GM12878 (cell line): ENCODE results near the gene CD52. TPM values are rescaled to one million over a fixed set of nuclear protein-coding genes. Genes with fewer than 3 reads are reported as not detected.
"Not testable (repeated sequence)": the region's sequence is repeated elsewhere in the genome, so short reads cannot be mapped to it uniquely, and the experiment has no call there.

Experiments
- ATAC-seq: fragments of 200-7000 bp; cut with Tn5 transposase; 3 replicates; pipeline ENCODE4 v1.9.1; 2020; ENCODE audit warnings: mild to moderate bottlenecking, moderate library complexity
- BruUV-seq: library from RNA; stranded (reverse); fragments of 400-500 nt; replicated peaks from 2 replicates; lab custom pipeline; 2021; lab: Mats Ljungman, UMichigan
- CTCF ChIA-PET: fragments of 300-600 bp; sonication (Branson Sonifier 250); formaldehyde crosslinking; extraction: SDS; loops from one replicate; lab custom pipeline; 2021; ENCODE audit warnings: inconsistent platforms; lab: Yijun Ruan, JAX
- POLR2A ChIA-PET: fragments of 350-600 bp; formaldehyde crosslinking; extraction: SDS; loops from one replicate; lab custom pipeline; 2021; ENCODE audit warnings: inconsistent platforms; lab: Charles Lee
- RAD21 ChIA-PET: fragments of 300-600 bp; sonication (Branson Sonifier 250); formaldehyde crosslinking; loops from one replicate; lab custom pipeline; 2023; ENCODE audit warnings: antibody characterized with exemption; ENCODE audit not compliant: unreplicated experiment; lab: Charles Lee
- SMC1A ChIA-PET: fragments of 300-600 bp; sonication (Branson Sonifier 250); formaldehyde crosslinking; loops from one replicate; lab custom pipeline; 2023; ENCODE audit not compliant: unreplicated experiment, uncharacterized antibody; lab: Charles Lee
- DNase-seq: peaks from one replicate; pipeline ENCODE4 v3.0.0-alpha.2; 2011; ENCODE audit warnings: low read depth, low spot score
- FAIRE-seq: peaks from 3 replicates; lab custom pipeline; 2011; peaks lifted over from hg19 to GRCh38; lab: Jason Lieb, UNC
- H2AFZ ChIP-seq: 2 replicates; pipeline ENCODE4 v1.6.0; 2011; ENCODE audit warnings: low read depth, low read length, control low read depth; ENCODE audit not compliant: control insufficient read depth
- H3K27ac ChIP-seq: 2 replicates; pipeline ENCODE4 v1.5.1; 2011; ENCODE audit warnings: control low read depth; ENCODE audit not compliant: control insufficient read depth, insufficient read depth
- H3K27me3 ChIP-seq, 2 experiments: replicated peaks in 1 of 2; 2 replicates each; pipeline versions ENCODE4 v1.6.0 to v1.6.1; 2011; ENCODE audit warnings: low read length in 1 of 2; ENCODE audit not compliant: control insufficient read depth in 2 of 2, insufficient read depth in 2 of 2
- H3K36me3 ChIP-seq, 2 experiments: 2 replicates each; pipeline ENCODE4 v1.5.1; 2011; ENCODE audit warnings: low read length in 1 of 2; ENCODE audit not compliant: control insufficient read depth in 2 of 2, insufficient read depth in 2 of 2
- H3K4me1 ChIP-seq: 2 replicates; pipeline ENCODE4 v1.6.1; 2011; ENCODE audit warnings: mild to moderate bottlenecking, low read length, moderate library complexity, mixed read lengths; ENCODE audit not compliant: control insufficient read depth, insufficient read depth
- H3K4me2 ChIP-seq: 2 replicates; pipeline ENCODE4 v1.6.0; 2011; ENCODE audit warnings: control low read depth; ENCODE audit not compliant: control insufficient read depth, insufficient read depth
- H3K4me3 ChIP-seq: fragments of 200-600 bp; sonication (generic); 2 replicates; pipeline ENCODE4 v1.5.1; 2016
- H3K79me2 ChIP-seq: 2 replicates; pipeline ENCODE4 v1.6.0; 2011; ENCODE audit warnings: low read length; ENCODE audit not compliant: control insufficient read depth, insufficient read depth
- H3K9ac ChIP-seq: 2 replicates; pipeline ENCODE4 v1.8.0; 2011; ENCODE audit warnings: low read length, control low read depth, mixed read lengths; ENCODE audit not compliant: control insufficient read depth, insufficient read depth
- H3K9me3 ChIP-seq: replicated peaks from 3 replicates; pipeline ENCODE4 v1.5.1; 2011; ENCODE audit warnings: mild to moderate bottlenecking, low read length; ENCODE audit not compliant: control insufficient read depth, insufficient read depth
- H4K20me1 ChIP-seq: 2 replicates; pipeline ENCODE4 v1.6.0; 2011; ENCODE audit not compliant: control insufficient read depth, insufficient read depth
- YBX1 ChIP-seq: fragments of 450-650 bp; IDR thresholded peaks from 2 replicates; pipeline ENCODE4 v1.6.1; 2016; ENCODE audit warnings: antibody characterized with exemption
- WGBS: methylation state at CpG from one replicate; pipeline ENCODE4 v1.1.6; 2016; ENCODE audit warnings: low lambda C conversion rate; ENCODE audit not compliant: insufficient replicate concordance, insufficient coverage; ENCODE audit errors: missing lambda C conversion rate; 5-methylcytosine and 5-hydroxymethylcytosine counted together
- in situ Hi-C: fragments of 300-500 bp; cut with MboI; formaldehyde crosslinking; loops from 9 replicates; pipeline ENCODE4 v1.14.3; 2018; ENCODE audit warnings: mixed read lengths
- intact Hi-C: fragments of 100-400 bp; cut with micrococcal nuclease; formaldehyde crosslinking; loops from one replicate; pipeline ENCODE4 v1.14.2; 2022; ENCODE audit not compliant: unreplicated experiment
- polyA plus RNA-seq, 11 experiments: library from polyadenylated mRNA; depleted of rRNA in 4 of 11; unstranded in 6 of 11; stranded (reverse) in 5 of 11; fragments of >200 nt; fragmentation: Nextera tagmentation in 4 of 11; fragmentation: Illumina TruSeq in 1 of 11; extraction: Ambion mirVana in 4 of 11; extraction: Trizol in 1 of 11; gene quantifications; 1 replicate in 1 of 11; 2 replicates in 10 of 11; pipeline versions ENCODE4 v1.2.1 to v1.2.3, GENCODE V29; 2011 to 2016; ENCODE audit warnings: inconsistent platforms in 2 of 11, missing spikeins in 2 of 11, low read depth in 1 of 11
- total RNA-seq, 4 experiments: library from RNA; depleted of rRNA in 3 of 4; stranded (reverse); fragments of >200 nt in 3 of 4; fragmentation: Illumina TruSeq in 1 of 4; extraction: Trizol in 1 of 4; gene quantifications; 2 replicates each; pipeline versions ENCODE4 v1.2.1 to v1.2.3, GENCODE V29; 2013 to 2021

Gene CD52
- total and polyA plus RNA-seq, 10 of the 15 experiments (the other 5 are each of a cell fraction or from before 2014, with no cell fraction given): 237 to 2,736 (median 532) TPM

- Histone ChIP-seq H4K20me1 (no peaks in the 10 kb centered on the region), H3K36me3 (no peaks in the 10 kb centered on the region), H3K27ac (no peak overlapping the region), H2AFZ (no peak overlapping the region), H3K27me3 (no peaks in the 10 kb centered on the region), H3K4me1 (peaks cover 45% of the 10 kb centered on the region), H3K79me2 (no peaks in the 10 kb centered on the region), H3K4me3 (no peak overlapping the region), H3K9me3 (no peaks in the 10 kb centered on the region), H3K4me2 (no peak overlapping the region), H3K9ac (no peak overlapping the region)
- no peak for DNase-seq
- CTCF ChIA-PET: interaction anchor here (1.0 to 1.5 kb wide), 2 partner anchors 23 to 30 kb away, joined by 3 to 4 read pairs; no protein-coding TSS in a partner anchor
- in situ Hi-C loops (no loop called here), intact Hi-C loops (no loop called here)
- RAD21 ChIA-PET: no interaction called here
- TF ChIP-seq YBX1: no peak
- FAIRE-seq: no peak
- no peak for ATAC-seq
- POLR2A ChIA-PET: interaction anchor here (0.6 kb wide), 1 partner anchor 28 kb away, joined by 6 read pairs; no protein-coding TSS in a partner anchor
- SMC1A ChIA-PET: interaction anchor here (11.1 kb wide), 1 partner anchor 29 kb away, joined by 474 read pairs; the partner anchor contains the start of gene CD52
- WGBS: 98% methylated on average over 4 of the region's 4 CpGs
- BruUV-seq: no TSS peak
These were observed 25.8 kb upstream of the CD52 start for GRCh38 chr1:26291939-26292338.

GRCh38 chr1:26292735-26293134 lies 25.0 kb upstream of the CD52 start:
- H2AFZ ChIP-seq, H3K36me3 ChIP-seq, RAD21 ChIA-PET, H3K9ac ChIP-seq, in situ Hi-C loops, H3K9me3 ChIP-seq, H3K27ac ChIP-seq, H3K4me3 ChIP-seq, H3K4me2 ChIP-seq, H3K79me2 ChIP-seq, BruUV-seq, intact Hi-C loops, H3K27me3 ChIP-seq, DNase-seq, ATAC-seq, H4K20me1 ChIP-seq, FAIRE-seq: not testable (repeated sequence)
- H3K4me1 ChIP-seq: peaks cover 37% of the 10 kb centered on the region
- WGBS: 89% methylated on average over 5 of the region's 5 CpGs
- ChIA-PET CTCF (interaction anchor here (1.5 kb wide), 1 partner anchor 22 kb away, joined by 4 read pairs; no protein-coding TSS in a partner anchor), SMC1A (interaction anchor here (11.1 kb wide), 1 partner anchor 28 kb away, joined by 474 read pairs; the partner anchor contains the start of gene CD52), POLR2A (interaction anchor here (0.6 kb wide), 1 partner anchor 295 kb away, joined by 4 read pairs; no protein-coding TSS in a partner anchor)
